Gastroesophageal sphincter (tissue), 3 donors: ENCODE data around the gene BPIFA3.

ENCODE experiments used
- EP300 ChIP-seq: sonication (generic); formaldehyde crosslinking; IDR thresholded peaks from one replicate; pipeline ENCODE4 v1.6.1; 2017; ENCODE audit warnings: antibody characterized with exemption, mild to moderate bottlenecking
- POLR2A ChIP-seq, 2 donors: fragments of 450-650 bp; IDR thresholded peaks; one replicate each; pipeline ENCODE4 v1.6.1; 2017; ENCODE audit warnings: antibody characterized with exemption in 2 of 2, mild to moderate bottlenecking in 2 of 2, moderate library complexity in 1 of 2
- POLR2AphosphoS5 ChIP-seq: sonication (generic); formaldehyde crosslinking; IDR thresholded peaks from one replicate; pipeline ENCODE4 v1.6.1; 2017; ENCODE audit warnings: antibody characterized with exemption
- TF ChIP-seq, protein P1 (sequence below), 4 experiments: fragments of 200-600 bp in 2 of 4; fragments of 450-650 bp in 2 of 4; sonication (generic) in 1 of 4; IDR thresholded peaks; one replicate each; pipeline ENCODE4 v1.5.1; 2017 to 2019; ENCODE audit warnings: antibody characterized with exemption in 4 of 4, mild to moderate bottlenecking in 2 of 4, moderate library complexity in 2 of 4

- TF ChIP-seq, protein P1, sequence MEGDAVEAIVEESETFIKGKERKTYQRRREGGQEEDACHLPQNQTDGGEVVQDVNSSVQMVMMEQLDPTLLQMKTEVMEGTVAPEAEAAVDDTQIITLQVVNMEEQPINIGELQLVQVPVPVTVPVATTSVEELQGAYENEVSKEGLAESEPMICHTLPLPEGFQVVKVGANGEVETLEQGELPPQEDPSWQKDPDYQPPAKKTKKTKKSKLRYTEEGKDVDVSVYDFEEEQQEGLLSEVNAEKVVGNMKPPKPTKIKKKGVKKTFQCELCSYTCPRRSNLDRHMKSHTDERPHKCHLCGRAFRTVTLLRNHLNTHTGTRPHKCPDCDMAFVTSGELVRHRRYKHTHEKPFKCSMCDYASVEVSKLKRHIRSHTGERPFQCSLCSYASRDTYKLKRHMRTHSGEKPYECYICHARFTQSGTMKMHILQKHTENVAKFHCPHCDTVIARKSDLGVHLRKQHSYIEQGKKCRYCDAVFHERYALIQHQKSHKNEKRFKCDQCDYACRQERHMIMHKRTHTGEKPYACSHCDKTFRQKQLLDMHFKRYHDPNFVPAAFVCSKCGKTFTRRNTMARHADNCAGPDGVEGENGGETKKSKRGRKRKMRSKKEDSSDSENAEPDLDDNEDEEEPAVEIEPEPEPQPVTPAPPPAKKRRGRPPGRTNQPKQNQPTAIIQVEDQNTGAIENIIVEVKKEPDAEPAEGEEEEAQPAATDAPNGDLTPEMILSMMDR (IDR thresholded peaks at IDR 0.05): no peak
- TF ChIP-seq POLR2A (IDR thresholded peaks at IDR 0.05) (no peak), POLR2AphosphoS5 (no peak), EP300 (no peak)
These were observed 25.2 kb upstream of the BPIFA3 start for GRCh38 chr20:33191955-33192354.
